A673 (cell line): ENCODE measurements around the gene PLEKHA6. TPM values are rescaled to one million over a fixed set of nuclear protein-coding genes. Genes with fewer than 3 reads are reported as not detected.
"Not testable (repeated sequence)": the region's sequence is repeated elsewhere in the genome, so short reads cannot be mapped to it uniquely, and the experiment has no call there.

Experiments used
- BruUV-seq: library from RNA; stranded (reverse); fragments of 400-500 nt; replicated peaks from 2 replicates; lab custom pipeline; 2021; lab: Mats Ljungman, UMichigan
- CTCF ChIA-PET: fragments of 300-600 bp; sonication (Branson Sonifier 250); formaldehyde crosslinking; loops from one replicate; lab custom pipeline; 2022; ENCODE audit warnings: antibody characterized with exemption; lab: Charles Lee
- POLR2A ChIA-PET: fragments of 300-600 bp; sonication (Branson Sonifier 250); formaldehyde crosslinking; loops from one replicate; lab custom pipeline; 2022; ENCODE audit warnings: antibody characterized with exemption; ENCODE audit not compliant: low non-redundant PET; lab: Charles Lee
- DNase-seq: peaks from one replicate; pipeline ENCODE4 v3.0.0-alpha.2; 2015; ENCODE audit warnings: low spot score
- H3K27ac ChIP-seq: fragments of 200-600 bp; sonication (generic); 2 replicates; pipeline ENCODE4 v1.5.1; 2016; ENCODE audit warnings: mixed run types, low read depth, mild to moderate bottlenecking, mixed read lengths, antibody characterized with exemption, low read length; ENCODE audit not compliant: poor library complexity, severe bottlenecking
- H3K27me3 ChIP-seq: fragments of 200-600 bp; sonication (generic); replicated peaks from 2 replicates; pipeline ENCODE4 v1.6.1; 2017; ENCODE audit warnings: mixed run types, low read depth, mild to moderate bottlenecking, mixed read lengths, antibody characterized with exemption, low read length; ENCODE audit not compliant: insufficient read depth, poor library complexity
- H3K36me3 ChIP-seq: fragments of 200-600 bp; sonication (generic); 2 replicates; pipeline ENCODE4 v1.6.1; 2016; ENCODE audit warnings: mixed run types, mild to moderate bottlenecking, mixed read lengths, antibody characterized with exemption, low read length; ENCODE audit not compliant: insufficient read depth, poor library complexity, severe bottlenecking
- H3K4me1 ChIP-seq: fragments of 200-600 bp; sonication (generic); 2 replicates; pipeline ENCODE4 v1.6.1; 2017; ENCODE audit warnings: mixed run types, mild to moderate bottlenecking, mixed read lengths, antibody characterized with exemption, low read length; ENCODE audit not compliant: insufficient read depth, poor library complexity, severe bottlenecking
- H3K4me3 ChIP-seq: fragments of 200-600 bp; sonication (generic); 2 replicates; pipeline ENCODE4 v1.5.1; 2016; ENCODE audit warnings: low read depth, mixed run types, mild to moderate bottlenecking, mixed read lengths, low read length; ENCODE audit not compliant: poor library complexity, severe bottlenecking
- H3K9me3 ChIP-seq: fragments of 200-600 bp; sonication (generic); 2 replicates; pipeline ENCODE4 v1.6.1; 2016; ENCODE audit warnings: mixed run types, low read depth, mild to moderate bottlenecking, mixed read lengths, antibody characterized with exemption, low read length; ENCODE audit not compliant: poor library complexity, severe bottlenecking
- EZH2 ChIP-seq: fragments of 200-600 bp; sonication (generic); IDR thresholded peaks from 2 replicates; pipeline ENCODE4 v1.6.1; 2017; ENCODE audit warnings: borderline replicate concordance, low read depth, mild to moderate bottlenecking, mixed read lengths, antibody characterized with exemption, low read length; ENCODE audit not compliant: poor library complexity, severe bottlenecking
- intact Hi-C: fragments of 100-400 bp; cut with micrococcal nuclease; formaldehyde crosslinking; loops from one replicate; pipeline ENCODE4 v1.10.0; 2022; ENCODE audit not compliant: unreplicated experiment
- total RNA-seq: library from RNA; stranded (reverse); gene quantifications from 2 replicates; pipeline ENCODE4 v1.2.3, GENCODE V29; 2021
- TF ChIP-seq, protein P1 (sequence below): fragments of 300-800, 200-600 bp; sonication (generic); conservative IDR thresholded peaks from 2 replicates; pipeline ENCODE4 v1.5.1; 2017; ENCODE audit warnings: low read depth, mild to moderate bottlenecking, antibody characterized with exemption, low read length, moderate library complexity, mixed read lengths

PLEKHA6 gene
- total RNA-seq, 1 experiment from 2014 or later = 0.58 TPM

DNA sequence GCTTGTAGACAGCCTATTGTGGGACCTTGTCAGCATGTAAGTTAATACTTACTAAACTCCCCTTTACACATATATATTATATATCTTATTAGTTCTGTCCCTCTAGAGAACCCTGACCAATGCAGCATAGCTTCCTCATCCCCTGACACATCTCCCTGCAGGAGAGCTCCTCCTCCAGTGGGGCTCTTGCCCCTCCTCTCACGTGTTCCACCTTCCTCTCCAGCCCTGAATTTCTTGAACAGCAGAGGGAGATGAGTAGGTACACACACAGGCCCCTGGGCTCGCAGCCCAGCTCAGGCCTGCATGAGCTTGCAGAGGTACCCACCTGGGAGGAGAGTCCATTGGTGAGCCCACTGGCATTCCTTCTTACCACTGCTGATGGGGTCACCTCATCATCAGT lies 118.7 kb downstream of the PLEKHA6 start:
- Histone ChIP-seq H3K27ac (no peak overlapping the region), H3K27me3 (no peaks in the 10 kb centered on the region), H3K36me3 (no peaks in the 10 kb centered on the region), H3K9me3 (no peaks in the 10 kb centered on the region), H3K4me1 (no peaks in the 10 kb centered on the region), H3K4me3 (no peak overlapping the region)
- ChIA-PET POLR2A (no interaction called here), CTCF (no interaction called here)
- intact Hi-C loops = no loop called here
- DNase-seq = no peak
- BruUV-seq = no TSS peak
- TF ChIP-seq EZH2 = no peak
- TF ChIP-seq, protein P1, sequence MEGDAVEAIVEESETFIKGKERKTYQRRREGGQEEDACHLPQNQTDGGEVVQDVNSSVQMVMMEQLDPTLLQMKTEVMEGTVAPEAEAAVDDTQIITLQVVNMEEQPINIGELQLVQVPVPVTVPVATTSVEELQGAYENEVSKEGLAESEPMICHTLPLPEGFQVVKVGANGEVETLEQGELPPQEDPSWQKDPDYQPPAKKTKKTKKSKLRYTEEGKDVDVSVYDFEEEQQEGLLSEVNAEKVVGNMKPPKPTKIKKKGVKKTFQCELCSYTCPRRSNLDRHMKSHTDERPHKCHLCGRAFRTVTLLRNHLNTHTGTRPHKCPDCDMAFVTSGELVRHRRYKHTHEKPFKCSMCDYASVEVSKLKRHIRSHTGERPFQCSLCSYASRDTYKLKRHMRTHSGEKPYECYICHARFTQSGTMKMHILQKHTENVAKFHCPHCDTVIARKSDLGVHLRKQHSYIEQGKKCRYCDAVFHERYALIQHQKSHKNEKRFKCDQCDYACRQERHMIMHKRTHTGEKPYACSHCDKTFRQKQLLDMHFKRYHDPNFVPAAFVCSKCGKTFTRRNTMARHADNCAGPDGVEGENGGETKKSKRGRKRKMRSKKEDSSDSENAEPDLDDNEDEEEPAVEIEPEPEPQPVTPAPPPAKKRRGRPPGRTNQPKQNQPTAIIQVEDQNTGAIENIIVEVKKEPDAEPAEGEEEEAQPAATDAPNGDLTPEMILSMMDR = no peak

DNA sequence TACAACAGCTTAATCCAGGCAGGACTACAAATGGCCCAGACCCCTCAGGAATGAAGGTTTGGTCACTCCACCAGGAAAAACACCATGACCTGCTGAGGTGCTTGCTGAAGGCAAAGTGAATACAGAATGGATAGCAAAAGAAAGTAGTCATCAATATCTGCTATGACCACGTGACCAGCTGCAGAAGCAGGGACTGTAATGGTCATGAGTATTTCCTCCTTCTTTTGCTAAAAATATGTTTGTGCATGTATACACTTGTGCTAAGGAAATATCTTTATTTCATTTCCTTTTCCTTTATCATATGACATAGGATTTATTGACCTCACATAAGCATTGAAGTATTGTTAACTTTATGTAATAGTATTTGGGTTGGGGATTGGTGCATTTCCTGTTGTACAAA lies 119.5 kb downstream of the PLEKHA6 start:
- Histone ChIP-seq H3K4me3 (no peak overlapping the region), H3K9me3 (no peaks in the 10 kb centered on the region), H3K27ac (no peak overlapping the region), H3K4me1 (no peaks in the 10 kb centered on the region), H3K27me3 (no peaks in the 10 kb centered on the region), H3K36me3 (no peaks in the 10 kb centered on the region)
- ChIA-PET POLR2A (no interaction called here), CTCF (no interaction called here)
- no peak for DNase-seq
- TF ChIP-seq, protein P1 = no peak
- no peak for TF ChIP-seq EZH2
- intact Hi-C loops = no loop called here
- no TSS peak for BruUV-seq

DNA sequence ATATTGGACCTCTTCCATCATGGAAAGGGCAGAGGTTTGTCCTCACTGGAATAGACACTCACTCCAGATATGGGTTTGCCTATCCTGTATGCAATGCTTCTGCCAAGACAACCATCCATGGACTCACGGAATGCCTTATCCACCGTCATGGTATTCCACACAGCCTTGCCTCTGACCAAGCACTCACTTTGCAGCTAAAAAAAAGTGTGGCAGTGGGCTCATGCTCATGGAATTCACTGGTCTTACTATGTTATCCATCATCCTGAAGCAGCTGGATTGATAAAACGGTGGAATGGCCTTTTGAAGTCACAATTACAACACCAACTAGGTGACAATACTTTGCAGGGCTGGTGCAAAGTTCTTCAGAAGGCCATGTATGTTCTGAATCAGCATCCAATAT lies 120.3 kb downstream of the PLEKHA6 start:
- POLR2A ChIA-PET = not testable (repeated sequence)

DNA sequence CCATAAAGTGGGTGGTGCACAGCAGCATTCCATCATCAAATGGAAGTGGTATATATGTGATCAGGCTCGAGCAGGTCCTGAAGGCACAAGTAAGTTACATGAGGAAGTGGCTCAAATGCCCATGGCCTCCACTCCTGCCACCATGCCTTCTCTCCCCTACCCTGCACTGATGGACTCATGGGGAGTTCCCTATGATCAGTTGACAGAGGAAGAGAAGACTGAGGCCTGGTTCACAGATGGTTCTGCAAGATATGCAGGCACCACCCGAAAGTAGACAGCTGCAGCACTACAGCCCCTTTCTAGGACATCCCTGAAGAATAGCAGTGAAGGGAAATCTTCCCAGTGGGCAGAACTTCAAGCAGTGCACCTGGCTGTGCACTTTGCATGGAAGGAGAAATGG lies 121.2 kb downstream of the PLEKHA6 start:
- intact Hi-C loops, H3K9me3 ChIP-seq, H3K27me3 ChIP-seq, DNase-seq, H3K36me3 ChIP-seq, H3K27ac ChIP-seq, H3K4me1 ChIP-seq, CTCF ChIA-PET, POLR2A ChIA-PET, BruUV-seq, H3K4me3 ChIP-seq: not testable (repeated sequence)

More for the DNA sequence above, 120.3 kb downstream of the PLEKHA6 start:
- H3K4me3 ChIP-seq, CTCF ChIA-PET, DNase-seq, H3K36me3 ChIP-seq, H3K9me3 ChIP-seq, BruUV-seq, H3K27ac ChIP-seq, H3K4me1 ChIP-seq, intact Hi-C loops, H3K27me3 ChIP-seq: not testable (repeated sequence)

DNA sequence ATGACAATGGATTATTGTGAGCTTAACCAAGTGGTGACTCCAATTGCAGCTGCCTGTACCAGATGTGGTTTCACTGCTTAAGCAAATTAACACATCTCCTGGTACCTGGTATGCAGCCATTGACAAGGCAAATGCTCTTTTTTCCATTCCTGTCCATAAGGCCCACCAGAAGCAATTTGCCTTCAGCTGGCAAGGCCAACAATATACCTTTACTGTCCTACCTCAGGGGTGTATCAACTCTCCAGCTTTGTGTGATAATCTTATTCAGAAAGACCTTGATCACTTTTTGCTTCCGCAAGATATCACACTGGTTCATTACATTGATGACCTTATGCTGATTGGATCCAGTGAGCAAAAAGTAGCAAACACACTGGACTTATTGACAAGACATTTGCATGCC lies 122.2 kb downstream of the PLEKHA6 start:
- intact Hi-C loops, H3K27me3 ChIP-seq, H3K4me1 ChIP-seq, H3K27ac ChIP-seq, H3K36me3 ChIP-seq, BruUV-seq, H3K4me3 ChIP-seq, H3K9me3 ChIP-seq, DNase-seq, CTCF ChIA-PET, POLR2A ChIA-PET: not testable (repeated sequence)
